Endometrial microvascular endothelial cells (primary cell): ENCODE results near the gene UGGT2. TPM values are rescaled to one million over a fixed set of nuclear protein-coding genes. Genes with fewer than 3 reads are reported as not detected.
"Not testable (repeated sequence)": the region's sequence is repeated elsewhere in the genome, so short reads cannot be mapped to it uniquely, and the experiment has no call there.

Experiments used
- in situ Hi-C: cut with HindIII; loops from 2 replicates; pipeline ENCODE4 v1.10.0; 2017; ENCODE audit warnings: low sequenced_read_pairs, low pct_unique_long_range_greater_than_20kb; ENCODE audit errors: inconsistent ontology term
- total RNA-seq: library from RNA; depleted of rRNA; stranded (reverse); fragments of >200 nt; gene quantifications from one replicate; pipeline ENCODE4 v1.2.3, GENCODE V29; 2015; ENCODE audit errors: inconsistent ontology term

UGGT2 gene
- total RNA-seq, 1 donor from 2014 or later: 12.8 TPM

GRCh38 chr13:96065849-96066248 is 12.6 kb upstream of the UGGT2 start:
- in situ Hi-C loops: no loop called here

GRCh38 chr13:96052656-96053002 is 572 bp downstream of the UGGT2 start:
- in situ Hi-C loops: no loop called here

GRCh38 chr13:96051946-96052345 is 1.3 kb downstream of the UGGT2 start:
- in situ Hi-C loops: not testable (repeated sequence)

- in situ Hi-C loops: not testable (repeated sequence)
Observed at GRCh38 chr13:96051491-96051890, 1.7 kb downstream of the UGGT2 start.

- in situ Hi-C loops: not testable (repeated sequence)
Observed at GRCh38 chr13:96050955-96051354, 2.2 kb downstream of the UGGT2 start.

- in situ Hi-C loops: not testable (repeated sequence)
Observed at GRCh38 chr13:96046449-96047126, 6.6 kb downstream of the UGGT2 start.

- in situ Hi-C loops: no loop called here
Observed at GRCh38 chr13:96044238-96044637, 9.0 kb downstream of the UGGT2 start.

- in situ Hi-C loops: no loop called here
Observed at GRCh38 chr13:96041326-96042110, 11.7 kb downstream of the UGGT2 start.

GRCh38 chr13:96036515-96036914 is 16.7 kb downstream of the UGGT2 start:
- in situ Hi-C loops: no loop called here

- in situ Hi-C loops: no loop called here
Observed at GRCh38 chr13:96034662-96035061, 18.5 kb downstream of the UGGT2 start.

- in situ Hi-C loops: no loop called here
Observed at GRCh38 chr13:96033220-96034015, 19.8 kb downstream of the UGGT2 start.

GRCh38 chr13:96032717-96033116 is 20.5 kb downstream of the UGGT2 start:
- in situ Hi-C loops: no loop called here

GRCh38 chr13:96029002-96029401 is 24.2 kb downstream of the UGGT2 start:
- in situ Hi-C loops: no loop called here

GRCh38 chr13:96027496-96027895 is 25.7 kb downstream of the UGGT2 start:
- in situ Hi-C loops: no loop called here

GRCh38 chr13:96025283-96025682 is 27.9 kb downstream of the UGGT2 start:
- in situ Hi-C loops: no loop called here

- in situ Hi-C loops: no loop called here
Observed at GRCh38 chr13:96020931-96021330, 32.3 kb downstream of the UGGT2 start.

GRCh38 chr13:96020155-96020575 is 33.0 kb downstream of the UGGT2 start:
- in situ Hi-C loops: no loop called here

GRCh38 chr13:96018135-96018534 is 35.1 kb downstream of the UGGT2 start:
- in situ Hi-C loops: no loop called here

- in situ Hi-C loops: no loop called here
Observed at GRCh38 chr13:96011291-96011872, 41.8 kb downstream of the UGGT2 start.
